GM12878 (cell line): ENCODE measurements around the gene B3GALT6. TPM values are rescaled to one million over a fixed set of nuclear protein-coding genes. Genes with fewer than 3 reads are reported as not detected.

Experiments used
- ATAC-seq: fragments of 200-7000 bp; cut with Tn5 transposase; 3 replicates; pipeline ENCODE4 v1.9.1; 2020; ENCODE audit warnings: mild to moderate bottlenecking, moderate library complexity
- BruUV-seq: library from RNA; stranded (reverse); fragments of 400-500 nt; replicated peaks from 2 replicates; lab custom pipeline; 2021; lab: Mats Ljungman, UMichigan
- CTCF ChIA-PET: fragments of 300-600 bp; sonication (Branson Sonifier 250); formaldehyde crosslinking; extraction: SDS; loops from one replicate; lab custom pipeline; 2021; ENCODE audit warnings: inconsistent platforms; lab: Yijun Ruan, JAX
- POLR2A ChIA-PET: fragments of 350-600 bp; formaldehyde crosslinking; extraction: SDS; loops from one replicate; lab custom pipeline; 2021; ENCODE audit warnings: inconsistent platforms; lab: Charles Lee
- RAD21 ChIA-PET: fragments of 300-600 bp; sonication (Branson Sonifier 250); formaldehyde crosslinking; loops from one replicate; lab custom pipeline; 2023; ENCODE audit warnings: antibody characterized with exemption; ENCODE audit not compliant: unreplicated experiment; lab: Charles Lee
- SMC1A ChIA-PET: fragments of 300-600 bp; sonication (Branson Sonifier 250); formaldehyde crosslinking; loops from one replicate; lab custom pipeline; 2023; ENCODE audit not compliant: unreplicated experiment, uncharacterized antibody; lab: Charles Lee
- DNase-seq: peaks from one replicate; pipeline ENCODE4 v3.0.0-alpha.2; 2011; ENCODE audit warnings: low read depth, low spot score
- FAIRE-seq: peaks from 3 replicates; lab custom pipeline; 2011; peaks lifted over from hg19 to GRCh38; lab: Jason Lieb, UNC
- H2AFZ ChIP-seq: 2 replicates; pipeline ENCODE4 v1.6.0; 2011; ENCODE audit warnings: low read depth, low read length, control low read depth; ENCODE audit not compliant: control insufficient read depth
- H3K27ac ChIP-seq: 2 replicates; pipeline ENCODE4 v1.5.1; 2011; ENCODE audit warnings: control low read depth; ENCODE audit not compliant: control insufficient read depth, insufficient read depth
- H3K27me3 ChIP-seq, 2 experiments: replicated peaks in 1 of 2; 2 replicates each; pipeline versions ENCODE4 v1.6.0 to v1.6.1; 2011; ENCODE audit warnings: low read length in 1 of 2; ENCODE audit not compliant: control insufficient read depth in 2 of 2, insufficient read depth in 2 of 2
- H3K36me3 ChIP-seq, 2 experiments: 2 replicates each; pipeline ENCODE4 v1.5.1; 2011; ENCODE audit warnings: low read length in 1 of 2; ENCODE audit not compliant: control insufficient read depth in 2 of 2, insufficient read depth in 2 of 2
- H3K4me1 ChIP-seq: 2 replicates; pipeline ENCODE4 v1.6.1; 2011; ENCODE audit warnings: mild to moderate bottlenecking, low read length, moderate library complexity, mixed read lengths; ENCODE audit not compliant: control insufficient read depth, insufficient read depth
- H3K4me2 ChIP-seq: 2 replicates; pipeline ENCODE4 v1.6.0; 2011; ENCODE audit warnings: control low read depth; ENCODE audit not compliant: control insufficient read depth, insufficient read depth
- H3K4me3 ChIP-seq: fragments of 200-600 bp; sonication (generic); 2 replicates; pipeline ENCODE4 v1.5.1; 2016
- H3K79me2 ChIP-seq: 2 replicates; pipeline ENCODE4 v1.6.0; 2011; ENCODE audit warnings: low read length; ENCODE audit not compliant: control insufficient read depth, insufficient read depth
- H3K9ac ChIP-seq: 2 replicates; pipeline ENCODE4 v1.8.0; 2011; ENCODE audit warnings: low read length, control low read depth, mixed read lengths; ENCODE audit not compliant: control insufficient read depth, insufficient read depth
- H3K9me3 ChIP-seq: replicated peaks from 3 replicates; pipeline ENCODE4 v1.5.1; 2011; ENCODE audit warnings: mild to moderate bottlenecking, low read length; ENCODE audit not compliant: control insufficient read depth, insufficient read depth
- H4K20me1 ChIP-seq: 2 replicates; pipeline ENCODE4 v1.6.0; 2011; ENCODE audit not compliant: control insufficient read depth, insufficient read depth
- CTCF ChIP-seq, 3 experiments: IDR thresholded peaks in 2 of 3; conservative IDR thresholded peaks in 1 of 3; 2 replicates each; pipeline ENCODE4 v1.5.1; 2011; ENCODE audit warnings: low read depth in 3 of 3, low read length in 3 of 3, mild to moderate bottlenecking in 3 of 3, control low read depth in 2 of 3, moderate library complexity in 2 of 3, inconsistent platforms in 1 of 3, mixed read lengths in 1 of 3; ENCODE audit not compliant: control insufficient read depth in 2 of 3, insufficient read depth in 1 of 3; ENCODE audit errors: extremely low read depth in 1 of 3
- EED ChIP-seq: sonication (generic); IDR thresholded peaks from 2 replicates; pipeline ENCODE4 v1.6.1; 2016; ENCODE audit warnings: antibody characterized with exemption, low read depth
- IRF4 ChIP-seq: IDR thresholded peaks from 2 replicates; pipeline ENCODE4 v1.6.1; 2011; ENCODE audit warnings: low read depth, low read length
- NRF1 ChIP-seq: conservative IDR thresholded peaks from 2 replicates; pipeline ENCODE4 v1.6.1; 2011; ENCODE audit warnings: mild to moderate bottlenecking, low read depth, low read length, improper control_type of control experiment
- POU2F2 ChIP-seq: IDR thresholded peaks from 3 replicates; pipeline ENCODE4 v1.6.1; 2011; ENCODE audit warnings: low read depth, mild to moderate bottlenecking, low read length, borderline replicate concordance
- SRF ChIP-seq, 2 experiments: IDR thresholded peaks; 2 replicates each; pipeline ENCODE4 v1.6.1; 2011; ENCODE audit warnings: low read depth in 2 of 2, low read length in 2 of 2, mild to moderate bottlenecking in 1 of 2, moderate library complexity in 1 of 2
- ZNF687 ChIP-seq: fragments of 450-650 bp; IDR thresholded peaks from 2 replicates; pipeline ENCODE4 v1.6.1; 2017; ENCODE audit warnings: mild to moderate bottlenecking, moderate library complexity
- WGBS: methylation state at CpG from one replicate; pipeline ENCODE4 v1.1.6; 2016; ENCODE audit warnings: low lambda C conversion rate; ENCODE audit not compliant: insufficient replicate concordance, insufficient coverage; ENCODE audit errors: missing lambda C conversion rate; 5-methylcytosine and 5-hydroxymethylcytosine counted together
- in situ Hi-C: fragments of 300-500 bp; cut with MboI; formaldehyde crosslinking; loops from 9 replicates; pipeline ENCODE4 v1.14.3; 2018; ENCODE audit warnings: mixed read lengths
- intact Hi-C: fragments of 100-400 bp; cut with micrococcal nuclease; formaldehyde crosslinking; loops from one replicate; pipeline ENCODE4 v1.14.2; 2022; ENCODE audit not compliant: unreplicated experiment
- polyA plus RNA-seq, 11 experiments: library from polyadenylated mRNA; depleted of rRNA in 4 of 11; unstranded in 6 of 11; stranded (reverse) in 5 of 11; fragments of >200 nt; fragmentation: Nextera tagmentation in 4 of 11; fragmentation: Illumina TruSeq in 1 of 11; extraction: Ambion mirVana in 4 of 11; extraction: Trizol in 1 of 11; gene quantifications; 1 replicate in 1 of 11; 2 replicates in 10 of 11; pipeline versions ENCODE4 v1.2.1 to v1.2.3, GENCODE V29; 2011 to 2016; ENCODE audit warnings: inconsistent platforms in 2 of 11, missing spikeins in 2 of 11, low read depth in 1 of 11
- total RNA-seq, 4 experiments: library from RNA; depleted of rRNA in 3 of 4; stranded (reverse); fragments of >200 nt in 3 of 4; fragmentation: Illumina TruSeq in 1 of 4; extraction: Trizol in 1 of 4; gene quantifications; 2 replicates each; pipeline versions ENCODE4 v1.2.1 to v1.2.3, GENCODE V29; 2013 to 2021

The B3GALT6 gene
- total and polyA plus RNA-seq, 10 of the 15 experiments (the other 5 are each of a cell fraction or from before 2014, with no cell fraction given), result 0.53 to 20.8 (median 4.5) TPM

GRCh38 chr1:1204425-1204920 lies 27.6 kb upstream of the B3GALT6 start:
- WGBS, result 52% methylated on average over 5 of the region's 8 CpGs
- Histone ChIP-seq H3K4me1 (peaks cover 28% of the 10 kb centered on the region), H3K79me2 (no peaks in the 10 kb centered on the region), H2AFZ (no peak overlapping the region), H3K4me3 (no peak overlapping the region), H3K4me2 (no peak overlapping the region), H4K20me1 (no peaks in the 10 kb centered on the region), H3K9me3 (no peaks in the 10 kb centered on the region), H3K27ac (no peak overlapping the region), H3K36me3 (no peaks in the 10 kb centered on the region)
- no TSS peak for BruUV-seq
- no peak for FAIRE-seq
- CTCF ChIA-PET, result interaction anchor here (2.0 kb wide), 1 partner anchor 83 kb away, joined by 25 read pairs; no protein-coding TSS in a partner anchor
- in situ Hi-C loops (no loop called here), intact Hi-C loops (no loop called here)
- SMC1A ChIA-PET, result interaction anchor here (1.0 kb wide), 1 partner anchor 46 kb away, joined by 3 read pairs; no protein-coding TSS in a partner anchor
- no peak for DNase-seq
- no peak for ATAC-seq
- RAD21 ChIA-PET, result interaction anchor here (2.1 kb wide), 1 partner anchor 80 kb away, joined by 7 read pairs; no protein-coding TSS in a partner anchor
- POLR2A ChIA-PET, result interaction anchor here (1.3 kb wide), 1 partner anchor 41 kb away, joined by 4 read pairs; no protein-coding TSS in a partner anchor
- no peak for TF ChIP-seq NRF1
- TF ChIP-seq EED, result no peak
- TF ChIP-seq, all 136 proteins: peak for 0
- no peak overlapping the region for H3K9ac ChIP-seq
- peaks cover 0 to 8% of the 10 kb centered on the region in 2 experiments; a peak in 1 of 4 replicates for H3K27me3 ChIP-seq

GRCh38 chr1:1204998-1205768 lies 26.9 kb upstream of the B3GALT6 start:
- no TSS peak for BruUV-seq
- CTCF ChIA-PET, result interaction anchor here (2.0 kb wide), 1 partner anchor 84 kb away, joined by 25 read pairs; no protein-coding TSS in a partner anchor
- Histone ChIP-seq H3K9ac (no peak overlapping the region), H3K36me3 (no peaks in the 10 kb centered on the region), H2AFZ (no peak overlapping the region), H3K4me2 (peak overlapping the region; percentile 89; the same call in 1 of the 2 replicates), H3K27me3 (peaks cover 0 to 8% of the 10 kb centered on the region in 2 experiments; a peak in 1 of 4 replicates), H3K27ac (no peak overlapping the region), H3K9me3 (no peaks in the 10 kb centered on the region), H3K4me1 (peaks cover 28% of the 10 kb centered on the region), H4K20me1 (no peaks in the 10 kb centered on the region), H3K4me3 (no peak overlapping the region), H3K79me2 (no peaks in the 10 kb centered on the region)
- POLR2A ChIA-PET, result interaction anchor here (0.6 to 1.3 kb wide), 4 partner anchors 34 to 67 kb away, joined by 3 to 5 read pairs (median 4); no protein-coding TSS in a partner anchor
- no peak for ATAC-seq
- SMC1A ChIA-PET, result interaction anchor here (1.0 to 1.5 kb wide), 2 partner anchors 46 to 83 kb away, joined by 3 to 4 read pairs; no protein-coding TSS in a partner anchor
- in situ Hi-C loops (no loop called here), intact Hi-C loops (no loop called here)
- no peak for FAIRE-seq
- RAD21 ChIA-PET, result interaction anchor here (0.9 to 2.1 kb wide), 5 partner anchors 26 to 83 kb away, joined by 3 to 10 read pairs (median 6); no protein-coding TSS in a partner anchor
- TF ChIP-seq SRF (IDR thresholded peaks at IDR 0.05; ENCODE audit: low read depth in 2 of 2, low read length in 2 of 2) (no peak), IRF4 (no peak), POU2F2 (no peak), ZNF687 (no peak), CTCF (IDR thresholded peaks at IDR 0.05 in 2 of 3, conservative IDR thresholded peaks at IDR 0.05 in 1 of 3; ENCODE audit: control insufficient read depth in 2 of 3, extremely low read depth in 1 of 3, insufficient read depth in 1 of 3, low read depth in 3 of 3, low read length in 3 of 3) (no peak)
- TF ChIP-seq, all 136 proteins: peak for 0
- no peak for DNase-seq
- 28% methylated on average over 19 of the region's 19 CpGs for WGBS
